ENCODE measurements around the gene RINL. TPM values are rescaled to one million over a fixed set of nuclear protein-coding genes. Genes with fewer than 3 reads are reported as not detected.

RINL gene
- polyA plus RNA-seq, 1 of the 3 experiments (the other 2 are of a cell fraction): 3.8 TPM

- no peak for TF ChIP-seq NRF1 (IDR thresholded peaks at IDR 0.05; ENCODE audit: low read depth, low read length)
- no peak for TF ChIP-seq FOXM1 (IDR thresholded peaks at IDR 0.05; ENCODE audit: low read depth)
- no peak for TF ChIP-seq MXI1 (IDR thresholded peaks at IDR 0.05; ENCODE audit: low read depth, low read length)
- TF ChIP-seq RAD21 (IDR thresholded peaks at IDR 0.05; ENCODE audit: low read length): no peak
- no peak for TF ChIP-seq NFIC (IDR thresholded peaks at IDR 0.05; ENCODE audit: borderline replicate concordance)
- Histone ChIP-seq H3K9me3 (no peaks in the 10 kb centered on the region), H3K9ac (no peak overlapping the region), H3K9me2 (no peaks in the 10 kb centered on the region), H3K27me3 (ENCODE audit: insufficient read depth) (no peaks in the 10 kb centered on the region), H4K20me1 (ENCODE audit: insufficient read depth) (no peaks in the 10 kb centered on the region), H3K79me2 (ENCODE audit: insufficient read depth) (no peaks in the 10 kb centered on the region), H2AFZ (ENCODE audit: low read depth) (no peak overlapping the region), H3K36me3 (replicated peaks in 1 of 2; ENCODE audit: control insufficient read depth in 1 of 2, insufficient read depth in 2 of 2, low read length in 1 of 2) (peaks cover 4 to 17% of the 10 kb centered on the region in 2 experiments), H3K4me1 (ENCODE audit: control insufficient read depth in 1 of 2, insufficient read depth in 2 of 2, low read depth in 1 of 2, low read length in 1 of 2) (peaks cover 0 to 8% of the 10 kb centered on the region in 2 experiments; a peak in 1 of 4 replicates), H3K4me3 (ENCODE audit: low read depth in 2 of 2, low read length in 1 of 2) (no peak overlapping the region), H3K4me2 (no peak overlapping the region), H3F3A (replicated peaks; ENCODE audit: insufficient read depth) (no peaks in the 10 kb centered on the region), H3K27ac (ENCODE audit: low read depth in 2 of 2, low read length in 1 of 2) (no peak overlapping the region)
- ChIA-PET POLR2A (no interaction called here), CTCF (no interaction called here)
- WGBS (ENCODE audit: low lambda C conversion rate): 94% methylated on average over 5 of the region's 5 CpGs
- DNase-seq: no peak
Observed at GRCh38 chr19:38922482-38922881, 44.4 kb upstream of the RINL start.

DNA sequence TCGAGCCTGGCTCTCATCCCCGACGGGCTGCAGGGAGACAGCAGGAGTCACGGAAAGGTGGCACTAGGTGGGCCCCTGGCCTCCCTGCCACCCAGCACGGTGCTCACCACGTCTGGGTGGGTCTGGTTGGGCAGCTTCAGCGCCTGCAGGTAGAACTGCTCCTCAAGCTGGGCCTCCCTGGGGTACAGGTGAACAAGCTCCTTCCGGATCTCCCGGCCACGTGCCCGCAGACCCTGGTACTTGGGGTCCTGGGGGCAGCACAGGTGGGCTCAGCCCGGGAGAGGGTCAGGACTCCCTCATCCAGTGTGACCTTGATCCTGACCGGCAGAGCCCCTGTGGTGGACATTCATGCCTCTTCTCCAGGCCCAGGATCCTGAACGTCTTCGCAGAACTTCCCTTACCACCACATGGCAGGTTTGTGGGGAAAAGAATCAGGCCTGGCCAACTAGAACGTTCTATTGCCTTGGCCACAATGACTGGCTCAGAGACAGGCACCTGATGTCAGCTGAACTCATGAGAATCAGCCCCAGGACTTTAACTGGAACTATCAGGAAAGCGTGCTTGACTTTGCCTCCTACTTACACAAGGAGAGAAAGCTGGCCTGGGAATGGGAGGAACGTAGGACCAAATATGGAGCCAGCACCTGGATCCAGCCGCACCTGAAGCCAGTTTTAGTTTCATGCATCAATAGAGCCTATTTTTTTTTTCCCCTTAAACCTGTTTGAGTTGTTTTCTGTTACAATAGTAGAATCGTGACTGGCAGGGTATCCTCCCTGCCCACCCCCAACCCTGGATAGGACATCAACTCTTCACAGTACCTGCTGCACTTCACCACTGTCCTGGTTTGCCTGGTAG is 43.6 kb upstream of the RINL start:
- 97% methylated on average over 14 of the region's 20 CpGs for WGBS (ENCODE audit: low lambda C conversion rate)

More for the DNA sequence above, 43.6 kb upstream of the RINL start:
- no peak overlapping the region for H3K9ac ChIP-seq
- no peaks in the 10 kb centered on the region for H3F3A ChIP-seq (replicated peaks; ENCODE audit: insufficient read depth)
- H3K27me3 ChIP-seq (ENCODE audit: insufficient read depth): no peaks in the 10 kb centered on the region
- no peak overlapping the region for H2AFZ ChIP-seq (ENCODE audit: low read depth)
- H3K9me3 ChIP-seq: no peaks in the 10 kb centered on the region
- CTCF ChIA-PET: interaction anchor here (0.6 kb wide), 1 partner anchor 188 kb away, joined by 3 read pairs; no protein-coding TSS in a partner anchor
- DNase-seq: no peak
- no peaks in the 10 kb centered on the region for H3K79me2 ChIP-seq (ENCODE audit: insufficient read depth)
- no peak overlapping the region for H3K27ac ChIP-seq (ENCODE audit: low read depth in 2 of 2, low read length in 1 of 2)
- no peak overlapping the region for H3K4me2 ChIP-seq
- no peak for TF ChIP-seq TAF1 (IDR thresholded peaks at IDR 0.05; ENCODE audit: borderline replicate concordance, low read depth, low read length)
- no peak for TF ChIP-seq EZH2phosphoT487 (IDR thresholded peaks at IDR 0.05; ENCODE audit: borderline replicate concordance, low read depth)
- TF ChIP-seq, protein P1, sequence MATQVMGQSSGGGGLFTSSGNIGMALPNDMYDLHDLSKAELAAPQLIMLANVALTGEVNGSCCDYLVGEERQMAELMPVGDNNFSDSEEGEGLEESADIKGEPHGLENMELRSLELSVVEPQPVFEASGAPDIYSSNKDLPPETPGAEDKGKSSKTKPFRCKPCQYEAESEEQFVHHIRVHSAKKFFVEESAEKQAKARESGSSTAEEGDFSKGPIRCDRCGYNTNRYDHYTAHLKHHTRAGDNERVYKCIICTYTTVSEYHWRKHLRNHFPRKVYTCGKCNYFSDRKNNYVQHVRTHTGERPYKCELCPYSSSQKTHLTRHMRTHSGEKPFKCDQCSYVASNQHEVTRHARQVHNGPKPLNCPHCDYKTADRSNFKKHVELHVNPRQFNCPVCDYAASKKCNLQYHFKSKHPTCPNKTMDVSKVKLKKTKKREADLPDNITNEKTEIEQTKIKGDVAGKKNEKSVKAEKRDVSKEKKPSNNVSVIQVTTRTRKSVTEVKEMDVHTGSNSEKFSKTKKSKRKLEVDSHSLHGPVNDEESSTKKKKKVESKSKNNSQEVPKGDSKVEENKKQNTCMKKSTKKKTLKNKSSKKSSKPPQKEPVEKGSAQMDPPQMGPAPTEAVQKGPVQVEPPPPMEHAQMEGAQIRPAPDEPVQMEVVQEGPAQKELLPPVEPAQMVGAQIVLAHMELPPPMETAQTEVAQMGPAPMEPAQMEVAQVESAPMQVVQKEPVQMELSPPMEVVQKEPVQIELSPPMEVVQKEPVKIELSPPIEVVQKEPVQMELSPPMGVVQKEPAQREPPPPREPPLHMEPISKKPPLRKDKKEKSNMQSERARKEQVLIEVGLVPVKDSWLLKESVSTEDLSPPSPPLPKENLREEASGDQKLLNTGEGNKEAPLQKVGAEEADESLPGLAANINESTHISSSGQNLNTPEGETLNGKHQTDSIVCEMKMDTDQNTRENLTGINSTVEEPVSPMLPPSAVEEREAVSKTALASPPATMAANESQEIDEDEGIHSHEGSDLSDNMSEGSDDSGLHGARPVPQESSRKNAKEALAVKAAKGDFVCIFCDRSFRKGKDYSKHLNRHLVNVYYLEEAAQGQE (IDR thresholded peaks at IDR 0.05; ENCODE audit: low read depth, low read length): no peak
- TF ChIP-seq EP300 (IDR thresholded peaks at IDR 0.05; ENCODE audit: borderline replicate concordance in 1 of 2, low read depth in 1 of 2, low read length in 1 of 2): no peak
- TF ChIP-seq MEF2A (IDR thresholded peaks at IDR 0.05; ENCODE audit: borderline replicate concordance, low read depth): no peak
- TF ChIP-seq NRF1 (IDR thresholded peaks at IDR 0.05; ENCODE audit: low read depth, low read length): no peak
- TF ChIP-seq TCF12 (IDR thresholded peaks at IDR 0.05): no peak
- TF ChIP-seq USF1 (IDR thresholded peaks at IDR 0.05; ENCODE audit: borderline replicate concordance, low read depth): no peak
- TF ChIP-seq MXI1 (IDR thresholded peaks at IDR 0.05; ENCODE audit: low read depth, low read length): no peak
- H3K9me2 ChIP-seq: no peaks in the 10 kb centered on the region
- no peak overlapping the region for H3K4me3 ChIP-seq (ENCODE audit: low read depth in 2 of 2, low read length in 1 of 2)
- no peaks in the 10 kb centered on the region for H4K20me1 ChIP-seq (ENCODE audit: insufficient read depth)
- POLR2A ChIA-PET: interaction anchor here (0.6 to 0.9 kb wide), 2 partner anchors 42 to 188 kb away, joined by 3 read pairs; no protein-coding TSS in a partner anchor
- H3K4me1 ChIP-seq (ENCODE audit: control insufficient read depth in 1 of 2, insufficient read depth in 2 of 2, low read depth in 1 of 2, low read length in 1 of 2): peaks cover 0 to 10% of the 10 kb centered on the region in 2 experiments; a peak in 1 of 4 replicates
- peaks cover 4 to 17% of the 10 kb centered on the region in 2 experiments for H3K36me3 ChIP-seq (replicated peaks in 1 of 2; ENCODE audit: control insufficient read depth in 1 of 2, insufficient read depth in 2 of 2, low read length in 1 of 2)
